NCI-H748 (cell line): ENCODE results near the gene TMEM91.

Source experiments
- DNase-seq: peaks from one replicate; lab custom pipeline; 2025; ENCODE audit not compliant: unreplicated experiment; lab: John Stamatoyannopoulos, UW

TMEM91 gene

GRCh38 chr19:41427647-41428480 lies 51.5 kb downstream of the TMEM91 start:
- DNase-seq: no peak

DNA sequence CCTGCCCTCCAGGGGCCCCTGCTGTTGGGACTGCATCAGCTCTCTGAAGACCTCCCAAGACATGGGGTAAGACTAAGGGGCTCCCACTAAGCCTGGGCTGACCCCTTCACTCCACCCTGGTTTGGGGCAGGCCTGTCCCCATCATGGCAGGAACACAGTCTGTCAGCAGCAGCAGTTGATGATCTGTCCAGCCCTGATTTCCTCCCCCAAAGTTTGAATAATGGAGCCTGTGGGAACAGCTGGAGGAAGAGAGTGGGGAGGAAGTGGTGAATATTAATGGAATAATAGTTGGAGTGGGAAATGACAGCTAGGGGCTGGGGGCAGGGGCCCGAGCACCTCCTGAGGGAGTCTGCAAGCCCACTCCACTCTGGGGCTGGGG lies 52.1 kb downstream of the TMEM91 start:
- DNase-seq: no peak

DNA sequence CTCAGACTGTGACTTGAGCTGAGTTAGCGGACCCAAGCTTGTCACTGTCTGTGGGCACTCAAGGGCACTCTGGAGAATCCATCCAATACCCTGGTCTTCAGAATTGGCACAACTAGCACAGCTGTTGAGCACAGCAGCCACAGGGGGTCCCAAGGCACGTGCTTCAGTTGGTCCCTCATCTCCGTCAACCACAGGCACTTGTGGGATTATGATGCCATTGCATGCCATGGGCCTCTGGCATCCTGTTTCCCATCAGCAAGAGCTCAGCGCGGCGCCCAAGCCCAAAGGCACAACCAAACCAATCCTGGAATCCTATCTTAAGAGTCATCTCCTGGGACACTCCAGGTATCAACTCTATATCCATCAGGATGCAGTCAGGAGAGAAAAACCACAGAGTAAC lies 54.6 kb downstream of the TMEM91 start:
- no peak for DNase-seq

DNA sequence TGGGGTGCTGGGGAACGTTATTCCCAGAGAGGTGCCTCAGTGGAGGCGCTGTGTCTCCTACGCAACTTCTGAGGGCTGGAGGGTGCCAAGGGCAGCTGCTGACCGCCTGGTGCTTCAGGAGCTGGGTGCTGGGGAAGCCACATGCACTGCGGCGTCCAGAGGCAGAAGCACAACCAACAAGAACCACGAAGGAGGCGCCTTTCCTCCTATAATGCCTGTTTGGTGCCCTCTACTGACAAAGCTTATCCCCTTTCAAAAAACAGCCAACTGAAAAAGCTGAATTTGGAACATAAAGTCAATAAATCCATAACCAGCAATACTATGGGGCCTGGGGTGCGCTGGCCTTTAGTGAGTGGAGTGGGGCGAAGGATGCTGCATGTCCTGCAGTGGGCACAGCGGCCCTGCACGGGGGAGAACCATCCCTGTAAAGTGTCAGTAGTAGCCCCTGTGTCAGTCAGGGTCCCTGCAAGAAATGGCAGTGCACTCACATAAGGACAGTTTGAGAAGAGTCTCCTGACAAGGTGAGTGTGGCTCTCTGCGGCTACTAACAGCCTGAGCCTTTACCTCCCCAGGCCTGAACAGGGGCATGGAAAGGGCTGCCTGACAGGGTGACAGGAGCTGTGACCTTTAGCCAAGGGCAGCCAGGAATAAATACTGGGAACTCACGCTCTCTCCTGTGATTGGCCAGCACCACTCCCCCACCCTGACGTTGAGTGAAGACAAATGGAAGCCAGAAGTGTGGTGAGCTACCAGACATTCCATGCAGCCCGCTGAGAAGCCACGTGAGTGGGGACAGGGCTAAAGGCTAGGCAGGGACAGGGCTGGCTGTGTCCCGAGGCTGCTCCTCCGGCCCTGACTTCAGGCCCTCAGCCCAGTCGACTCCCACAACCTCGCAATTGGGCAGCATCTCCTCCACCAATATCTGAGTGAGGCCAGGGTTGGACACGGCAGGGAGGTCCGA lies 55.4 kb downstream of the TMEM91 start:
- no peak for DNase-seq

DNA sequence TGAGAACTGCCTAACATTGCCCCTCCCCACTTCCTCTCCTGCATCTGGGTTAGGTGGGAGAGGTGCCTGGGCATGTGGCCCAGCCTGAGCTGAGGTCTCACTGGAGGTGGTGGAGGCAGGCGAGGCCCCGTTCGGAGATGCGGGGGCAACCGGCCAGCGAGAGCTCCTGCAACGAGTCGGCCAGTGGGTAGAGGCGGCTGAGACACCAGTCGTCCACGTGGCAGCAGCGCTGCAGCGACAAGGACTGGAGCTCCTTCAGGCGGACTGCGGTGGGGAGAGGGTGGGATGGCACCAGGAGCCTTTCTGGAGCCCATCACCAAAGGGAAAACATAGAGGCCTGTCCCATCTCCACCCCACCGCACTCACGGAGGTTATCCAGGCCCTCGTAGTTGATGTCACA lies 56.8 kb downstream of the TMEM91 start:
- DNase-seq: no peak
